Stimulated activated CD8-positive, alpha-beta memory T cell treated with anti-CD3 and anti-CD28 coated beads, Interleukin-4, amount 100 ng/mL, for 24 hours (primary cell): ENCODE data around the gene SMYD3.

Source experiments
- DNase-seq: peaks from one replicate; pipeline ENCODE4 v3.0.0-alpha.2; 2020; ENCODE audit warnings: low read depth

The SMYD3 gene

GRCh38 chr1:245906207-245906606, 600.9 kb downstream of the SMYD3 start:
- DNase-seq = no peak

- DNase-seq = no peak
Observed at GRCh38 chr1:245903851-245904250, 603.2 kb downstream of the SMYD3 start.

- DNase-seq = no peak
Observed at GRCh38 chr1:245901565-245901964, 605.5 kb downstream of the SMYD3 start.

GRCh38 chr1:245901037-245901436, 606.0 kb downstream of the SMYD3 start:
- DNase-seq = no peak

- DNase-seq = no peak
Observed at GRCh38 chr1:245898581-245898980, 608.5 kb downstream of the SMYD3 start.

- DNase-seq = no peak
Observed at GRCh38 chr1:245896258-245896657, 610.8 kb downstream of the SMYD3 start.

- no peak for DNase-seq
Observed at GRCh38 chr1:245895455-245895959, 611.6 kb downstream of the SMYD3 start.

- DNase-seq = no peak
Observed at GRCh38 chr1:245894843-245895242, 612.2 kb downstream of the SMYD3 start.

GRCh38 chr1:245893025-245893424, 614.1 kb downstream of the SMYD3 start:
- no peak for DNase-seq

- DNase-seq = no peak
Observed at GRCh38 chr1:245888809-245889208, 618.3 kb downstream of the SMYD3 start.

- DNase-seq = no peak
Observed at GRCh38 chr1:245887829-245888228, 619.2 kb downstream of the SMYD3 start.

- DNase-seq = no peak
Observed at GRCh38 chr1:245881767-245882391, 625.2 kb downstream of the SMYD3 start.

GRCh38 chr1:245880754-245881403, 626.2 kb downstream of the SMYD3 start:
- no peak for DNase-seq

GRCh38 chr1:245879091-245879490, 628.0 kb downstream of the SMYD3 start:
- DNase-seq = no peak

GRCh38 chr1:245878585-245878984, 628.5 kb downstream of the SMYD3 start:
- DNase-seq = no peak

GRCh38 chr1:245877976-245878375, 629.1 kb downstream of the SMYD3 start:
- DNase-seq = no peak

- no peak for DNase-seq
Observed at GRCh38 chr1:245876586-245876985, 630.5 kb downstream of the SMYD3 start.

- no peak for DNase-seq
Observed at GRCh38 chr1:245875581-245876261, 631.4 kb downstream of the SMYD3 start.

GRCh38 chr1:245874942-245875580, 632.0 kb downstream of the SMYD3 start:
- no peak for DNase-seq

GRCh38 chr1:245873883-245874671, 633.0 kb downstream of the SMYD3 start:
- DNase-seq = no peak

GRCh38 chr1:245873068-245873467, 634.0 kb downstream of the SMYD3 start:
- DNase-seq = no peak

GRCh38 chr1:245872475-245872874, 634.6 kb downstream of the SMYD3 start:
- no peak for DNase-seq
